Neutrophil (primary cell): Measurements from ENCODE around the gene BACH2.

Experiments
- H3K27ac ChIP-seq: fragments of 200-600 bp; sonication (generic); 2 replicates; pipeline ENCODE4 v1.5.1; 2016; ENCODE audit warnings: mild to moderate bottlenecking, moderate library complexity
- H3K27me3 ChIP-seq: fragments of 200-600 bp; sonication (generic); 2 replicates; pipeline ENCODE4 v1.6.0; 2016; ENCODE audit warnings: mild to moderate bottlenecking
- H3K36me3 ChIP-seq: fragments of 200-600 bp; sonication (generic); 2 replicates; pipeline ENCODE4 v1.5.1; 2017
- H3K4me1 ChIP-seq, 2 experiments: fragments of 200-600 bp in 1 of 2; sonication (generic) in 1 of 2; 1 replicate in 1 of 2; 2 replicates in 1 of 2; pipeline versions ENCODE4 v1.5.1 to v1.6.1; 2013 to 2016; ENCODE audit warnings: low read depth in 1 of 2, low read length in 1 of 2, mild to moderate bottlenecking in 1 of 2, moderate library complexity in 1 of 2; ENCODE audit not compliant: control insufficient read depth in 1 of 2, insufficient read depth in 1 of 2
- H3K4me3 ChIP-seq, 2 experiments: fragments of 200-600 bp in 1 of 2; sonication (generic) in 1 of 2; 1 replicate in 1 of 2; 2 replicates in 1 of 2; pipeline ENCODE4 v1.5.1; 2013 to 2016; ENCODE audit warnings: low read depth in 1 of 2, low read length in 1 of 2, mild to moderate bottlenecking in 1 of 2, moderate library complexity in 1 of 2
- H3K9me3 ChIP-seq: fragments of 200-600 bp; sonication (generic); 2 replicates; pipeline ENCODE4 v1.5.1; 2016
- CTCF ChIP-seq: fragments of 200-600 bp; sonication (generic); IDR thresholded peaks from 2 replicates; pipeline ENCODE4 v1.5.1; 2016; ENCODE audit warnings: antibody characterized with exemption

Gene BACH2

GRCh38 chr6:90290811-90291420, 5.7 kb downstream of the BACH2 start:
- Histone ChIP-seq H3K27ac (no peak overlapping the region), H3K4me1 (peaks cover 14 to 18% of the 10 kb centered on the region in 2 experiments), H3K36me3 (no peaks in the 10 kb centered on the region), H3K9me3 (no peaks in the 10 kb centered on the region), H3K4me3 (no peak overlapping the region), H3K27me3 (peaks cover 83% of the 10 kb centered on the region)
- no peak for TF ChIP-seq CTCF

- Histone ChIP-seq H3K4me3 (no peak overlapping the region), H3K36me3 (no peaks in the 10 kb centered on the region), H3K4me1 (peaks cover 4 to 15% of the 10 kb centered on the region in 2 experiments), H3K27ac (no peak overlapping the region), H3K27me3 (peaks cover 83% of the 10 kb centered on the region), H3K9me3 (no peaks in the 10 kb centered on the region)
- TF ChIP-seq CTCF: no peak
Observed at GRCh38 chr6:90289902-90290301, 6.7 kb downstream of the BACH2 start.

- H3K4me1 ChIP-seq: peaks cover 0 to 11% of the 10 kb centered on the region in 2 experiments
- H3K4me3 ChIP-seq: no peak overlapping the region
- TF ChIP-seq CTCF: no peak
- no peaks in the 10 kb centered on the region for H3K9me3 ChIP-seq
- no peak overlapping the region for H3K27ac ChIP-seq
- H3K36me3 ChIP-seq: no peaks in the 10 kb centered on the region
- peaks cover 83% of the 10 kb centered on the region for H3K27me3 ChIP-seq
Observed at GRCh38 chr6:90288404-90288803, 8.2 kb downstream of the BACH2 start.

- Histone ChIP-seq H3K4me1 (peaks cover 0 to 11% of the 10 kb centered on the region in 2 experiments), H3K4me3 (no peak overlapping the region), H3K9me3 (no peaks in the 10 kb centered on the region), H3K36me3 (no peaks in the 10 kb centered on the region), H3K27ac (no peak overlapping the region), H3K27me3 (peaks cover 75% of the 10 kb centered on the region)
- peak; percentile 45 for TF ChIP-seq CTCF
Observed at GRCh38 chr6:90286884-90287488, 9.7 kb downstream of the BACH2 start.

- no peak overlapping the region for H3K27ac ChIP-seq
- TF ChIP-seq CTCF: no peak
- peaks cover 74% of the 10 kb centered on the region for H3K27me3 ChIP-seq
- no peaks in the 10 kb centered on the region for H3K36me3 ChIP-seq
- H3K9me3 ChIP-seq: no peaks in the 10 kb centered on the region
- H3K4me3 ChIP-seq: no peak overlapping the region
- peaks cover 0 to 11% of the 10 kb centered on the region in 2 experiments for H3K4me1 ChIP-seq
Observed at GRCh38 chr6:90285611-90286381, 10.8 kb downstream of the BACH2 start.
